ENCODE measurements around the gene UBD.

- TF ChIP-seq, protein P1, sequence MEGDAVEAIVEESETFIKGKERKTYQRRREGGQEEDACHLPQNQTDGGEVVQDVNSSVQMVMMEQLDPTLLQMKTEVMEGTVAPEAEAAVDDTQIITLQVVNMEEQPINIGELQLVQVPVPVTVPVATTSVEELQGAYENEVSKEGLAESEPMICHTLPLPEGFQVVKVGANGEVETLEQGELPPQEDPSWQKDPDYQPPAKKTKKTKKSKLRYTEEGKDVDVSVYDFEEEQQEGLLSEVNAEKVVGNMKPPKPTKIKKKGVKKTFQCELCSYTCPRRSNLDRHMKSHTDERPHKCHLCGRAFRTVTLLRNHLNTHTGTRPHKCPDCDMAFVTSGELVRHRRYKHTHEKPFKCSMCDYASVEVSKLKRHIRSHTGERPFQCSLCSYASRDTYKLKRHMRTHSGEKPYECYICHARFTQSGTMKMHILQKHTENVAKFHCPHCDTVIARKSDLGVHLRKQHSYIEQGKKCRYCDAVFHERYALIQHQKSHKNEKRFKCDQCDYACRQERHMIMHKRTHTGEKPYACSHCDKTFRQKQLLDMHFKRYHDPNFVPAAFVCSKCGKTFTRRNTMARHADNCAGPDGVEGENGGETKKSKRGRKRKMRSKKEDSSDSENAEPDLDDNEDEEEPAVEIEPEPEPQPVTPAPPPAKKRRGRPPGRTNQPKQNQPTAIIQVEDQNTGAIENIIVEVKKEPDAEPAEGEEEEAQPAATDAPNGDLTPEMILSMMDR (conservative IDR thresholded peaks at IDR 0.05; ENCODE audit: low read depth in 2 of 2): no peak
- TF ChIP-seq POLR2AphosphoS5 (IDR thresholded peaks at IDR 0.05; ENCODE audit: low read depth): no peak
- TF ChIP-seq CREB1 (CRISPR knock-in tag; IDR thresholded peaks at IDR 0.05; ENCODE audit: low read depth): peak; percentile 79
- no peak for TF ChIP-seq EZH2phosphoT487 (IDR thresholded peaks at IDR 0.05; ENCODE audit: unreplicated experiment)
- TF ChIP-seq REST (IDR thresholded peaks at IDR 0.05; ENCODE audit: unreplicated experiment): no peak
These were observed 7.0 kb downstream of the UBD start for GRCh38 chr6:29552512-29553051.
